Ureter (tissue), 1 donor: ENCODE measurements around the gene SH3RF3. TPM values are rescaled to one million over a fixed set of nuclear protein-coding genes. Genes with fewer than 3 reads are reported as not detected.

Experiments used
- DNase-seq: peaks from one replicate; pipeline ENCODE4 v3.0.0-alpha.2; 2020; ENCODE audit warnings: low spot score
- total RNA-seq: library from RNA; stranded (reverse); gene quantifications from one replicate; pipeline ENCODE4 v1.2.4, GENCODE V29; 2023
- donor health status: DM: yes; HTN: yes; CAD: no.

The SH3RF3 gene
- total RNA-seq, 1 donor from 2014 or later: 8.0 TPM

DNA sequence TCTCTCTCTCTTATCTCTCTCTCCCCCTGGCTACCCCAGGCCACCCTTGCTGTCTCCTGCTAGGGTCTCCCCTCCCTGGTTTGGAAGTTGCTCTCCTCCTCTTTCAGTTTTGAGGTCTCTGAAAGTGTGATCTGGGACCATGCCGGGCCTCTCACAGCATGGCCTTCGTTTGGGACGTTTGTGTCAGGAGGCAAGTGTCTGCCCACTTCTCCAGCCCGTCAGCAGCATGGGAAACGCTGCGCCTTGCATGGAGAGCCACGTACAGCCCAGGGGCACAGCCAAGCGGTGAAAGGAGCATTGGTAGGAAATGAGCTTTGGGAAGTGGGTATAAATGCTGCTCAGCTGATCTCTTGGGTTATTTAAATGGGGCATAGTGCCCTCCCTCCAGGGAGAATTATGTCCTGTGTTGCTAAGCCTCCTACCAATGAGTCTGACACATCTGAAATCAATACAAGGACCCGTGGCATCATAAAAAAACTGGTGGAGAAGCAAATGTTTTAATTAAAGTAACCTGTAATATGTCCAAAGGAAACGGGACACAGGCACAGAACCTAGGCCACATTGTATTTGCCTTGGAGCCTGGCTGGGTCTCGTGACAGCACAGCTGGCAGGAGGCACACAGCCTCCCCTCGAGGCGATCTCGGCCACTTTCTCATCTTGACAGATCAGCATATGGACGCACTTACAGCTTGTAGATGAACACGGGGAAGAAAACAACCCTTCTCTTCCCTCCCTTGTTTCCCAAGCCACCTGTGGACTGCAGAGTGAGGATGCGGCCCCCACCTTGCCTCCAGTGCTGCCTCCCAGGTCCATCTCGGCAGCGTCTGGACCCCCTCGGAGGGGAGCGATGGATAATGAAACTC is 72.7 kb downstream of the SH3RF3 start:
- DNase-seq: peak; percentile 25

- peak; percentile 25 for DNase-seq
Observed at GRCh38 chr2:109202486-109202885, 73.5 kb downstream of the SH3RF3 start.

DNA sequence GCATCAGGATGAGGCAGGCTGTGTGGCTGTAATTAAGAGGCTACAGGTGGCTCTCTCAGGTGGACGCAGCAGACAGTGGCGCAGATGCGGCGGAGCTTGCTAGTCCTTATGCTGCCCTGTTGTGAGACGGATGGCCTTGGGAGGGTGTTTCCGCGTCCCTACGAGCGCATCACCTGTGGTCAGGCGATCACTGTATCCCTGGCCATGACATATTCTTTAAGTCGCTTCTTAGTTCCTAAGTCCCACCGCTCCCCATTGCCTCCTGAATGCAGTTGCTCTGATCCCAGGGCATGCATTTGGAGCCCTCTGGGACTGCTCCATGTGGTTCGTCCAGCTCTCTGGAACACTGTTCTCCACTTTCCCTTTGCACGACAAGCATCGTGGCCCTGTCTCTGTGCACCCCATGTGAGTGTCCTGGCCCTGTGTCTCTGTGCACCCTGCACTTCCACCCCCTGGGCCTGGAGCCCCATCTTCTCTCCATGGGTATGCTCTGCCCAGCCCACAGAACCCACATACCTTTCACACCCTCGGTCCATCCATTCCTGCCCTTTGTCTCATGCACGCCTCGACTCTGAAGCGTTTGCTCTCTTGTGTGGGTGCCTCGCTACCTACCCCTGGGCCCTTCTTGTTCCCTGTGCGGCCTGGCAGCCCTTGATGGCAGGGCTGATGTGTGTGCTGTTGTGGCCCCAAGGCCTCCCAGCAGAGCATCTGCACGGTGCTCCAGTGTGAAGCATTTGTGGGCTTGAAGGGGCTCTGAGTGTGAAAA is 74.4 kb downstream of the SH3RF3 start:
- no peak for DNase-seq

GRCh38 chr2:109204412-109204811 is 75.4 kb downstream of the SH3RF3 start:
- no peak for DNase-seq

DNA sequence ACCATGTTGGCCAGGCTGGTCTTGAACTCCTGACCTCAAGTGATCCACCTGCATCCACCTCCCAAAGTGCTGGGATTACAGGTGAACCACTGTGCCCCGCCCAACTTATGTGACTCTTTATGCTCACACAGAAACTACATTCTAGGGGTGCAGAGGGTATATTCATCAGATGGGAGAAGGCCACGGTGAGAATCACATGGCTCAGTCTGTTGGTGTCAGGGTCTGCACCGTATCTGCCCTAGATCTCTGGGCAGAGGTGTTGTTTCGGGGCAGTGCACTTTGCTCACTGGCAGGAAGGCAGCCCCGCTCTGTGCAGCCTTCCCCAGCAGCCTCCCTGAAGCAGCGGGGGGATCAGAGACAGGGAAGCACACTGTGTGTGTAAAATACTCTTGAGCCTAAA is 76.4 kb downstream of the SH3RF3 start:
- DNase-seq: no peak

- DNase-seq: no peak
Observed at GRCh38 chr2:109206569-109207146, 77.7 kb downstream of the SH3RF3 start.

GRCh38 chr2:109207176-109207575 is 78.2 kb downstream of the SH3RF3 start:
- no peak for DNase-seq

DNA sequence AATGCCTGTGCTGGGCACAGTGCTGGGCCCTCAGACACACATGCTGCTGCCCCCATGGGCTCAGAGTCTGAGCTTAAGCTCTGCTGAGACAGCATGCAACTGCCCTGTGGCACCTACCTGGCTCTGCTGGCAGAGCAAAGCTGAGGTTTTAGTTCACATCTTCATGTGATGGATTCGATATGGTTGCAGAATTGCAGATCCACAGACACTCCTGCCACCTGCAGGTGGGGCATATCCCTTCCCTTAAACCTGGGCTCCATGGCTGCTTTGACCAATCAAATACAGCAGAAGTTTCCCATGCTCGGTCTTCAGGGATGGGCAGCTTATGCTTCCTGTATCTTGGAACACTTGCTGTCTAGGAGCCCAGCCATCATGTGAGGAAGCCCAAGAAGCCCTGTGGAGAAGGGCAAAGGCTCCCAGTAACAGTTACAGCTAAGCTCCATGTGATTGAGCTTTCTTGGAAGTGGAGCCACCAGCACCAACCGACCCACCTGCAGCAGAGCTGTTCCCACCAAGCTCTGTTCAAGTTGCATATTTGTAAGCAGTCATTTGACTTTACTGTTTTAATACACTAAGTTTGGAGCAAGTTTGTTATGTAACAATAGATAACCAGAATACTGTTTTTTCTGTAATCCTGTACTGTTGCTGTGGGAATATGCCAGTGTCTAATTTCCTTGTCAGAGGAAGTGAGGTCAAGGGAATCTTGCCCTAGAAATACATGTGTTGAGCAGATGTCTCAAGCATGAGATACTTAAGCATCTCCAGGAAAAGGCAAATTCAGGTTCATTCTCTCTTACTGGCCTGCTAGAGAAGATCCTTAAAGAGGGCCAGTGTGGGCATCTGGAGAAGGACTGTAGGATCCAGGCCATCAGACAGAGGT is 79.3 kb downstream of the SH3RF3 start:
- DNase-seq: no peak

- no peak for DNase-seq
Observed at GRCh38 chr2:109208951-109209335, 79.9 kb downstream of the SH3RF3 start.

DNA sequence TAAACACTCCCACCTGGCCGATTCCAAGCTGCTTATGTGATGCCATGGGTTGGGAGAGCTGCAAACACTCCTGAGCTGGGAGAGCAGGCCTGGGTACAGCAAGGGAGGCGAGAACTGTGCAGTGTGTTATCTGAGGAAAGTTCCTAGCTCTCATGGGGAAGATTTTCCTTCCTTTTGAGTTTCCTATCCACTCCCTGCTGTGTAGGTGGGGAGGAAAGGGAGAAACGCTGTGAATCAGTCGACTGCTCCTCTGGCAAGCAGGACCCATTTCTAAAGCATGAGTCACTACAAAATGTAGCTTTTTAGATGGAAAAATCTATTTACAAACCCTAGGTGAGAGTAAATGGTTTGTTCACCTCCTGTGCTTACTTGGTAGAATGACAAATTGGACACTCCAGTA is 80.4 kb downstream of the SH3RF3 start:
- DNase-seq: no peak

GRCh38 chr2:109209941-109210340 is 80.9 kb downstream of the SH3RF3 start:
- no peak for DNase-seq

DNA sequence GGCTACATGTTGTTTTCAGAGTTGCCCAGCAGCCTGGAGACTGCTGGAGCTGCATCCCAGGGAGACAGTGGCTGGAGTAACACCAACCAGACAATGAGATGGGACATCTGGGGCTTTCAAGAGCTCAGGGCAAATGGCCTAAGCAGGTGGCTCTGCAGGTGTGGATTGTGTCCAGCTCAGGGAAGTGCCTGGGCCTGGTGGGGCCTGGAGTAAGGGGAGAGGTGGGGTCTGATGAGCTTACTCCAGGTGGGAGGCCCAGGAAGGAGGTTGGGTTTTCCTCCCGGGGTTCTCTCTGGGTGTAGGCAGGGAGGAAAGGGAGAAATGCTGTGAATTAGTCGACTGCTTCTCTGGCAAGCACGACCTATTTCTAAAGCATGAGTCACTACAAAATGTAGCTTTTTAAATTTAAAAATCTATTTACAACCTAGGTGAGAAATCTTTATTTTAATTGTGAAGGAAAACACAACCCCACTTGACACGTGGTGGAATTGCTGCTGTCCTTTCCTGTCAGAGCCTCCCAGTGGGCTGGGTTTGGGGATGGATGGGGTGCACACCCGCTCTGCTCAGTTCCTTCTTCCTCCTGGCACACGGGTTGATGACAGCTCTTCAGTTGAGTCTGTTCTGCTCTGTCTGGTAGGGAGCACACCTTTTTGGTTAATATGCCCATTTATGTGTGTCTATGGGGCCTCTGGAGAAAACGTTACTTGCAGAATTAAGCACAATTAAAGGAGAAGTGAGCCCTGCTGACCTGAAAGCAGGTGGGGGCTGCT is 81.6 kb downstream of the SH3RF3 start:
- no peak for DNase-seq

DNA sequence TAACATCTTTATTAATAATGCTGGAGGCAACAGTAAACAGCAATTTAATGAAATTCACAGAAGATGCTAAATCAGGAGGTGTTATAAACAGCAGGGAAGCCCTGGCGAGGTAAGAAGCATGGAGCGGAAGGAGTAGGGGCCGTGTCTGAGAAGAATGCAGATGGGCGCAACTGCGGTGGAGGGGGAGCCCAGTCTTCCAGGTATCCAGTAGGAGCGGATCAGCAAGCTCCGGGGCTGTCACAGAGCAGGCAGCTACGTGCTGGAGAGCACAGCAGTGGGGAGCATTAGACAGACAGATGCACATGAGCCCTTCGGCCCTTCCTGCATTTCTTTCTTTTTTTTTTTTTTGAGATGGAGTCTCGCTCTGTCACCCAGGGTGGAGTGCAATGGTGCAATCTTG is 82.3 kb downstream of the SH3RF3 start:
- no peak for DNase-seq

GRCh38 chr2:109212836-109213563 is 84.0 kb downstream of the SH3RF3 start:
- no peak for DNase-seq

DNA sequence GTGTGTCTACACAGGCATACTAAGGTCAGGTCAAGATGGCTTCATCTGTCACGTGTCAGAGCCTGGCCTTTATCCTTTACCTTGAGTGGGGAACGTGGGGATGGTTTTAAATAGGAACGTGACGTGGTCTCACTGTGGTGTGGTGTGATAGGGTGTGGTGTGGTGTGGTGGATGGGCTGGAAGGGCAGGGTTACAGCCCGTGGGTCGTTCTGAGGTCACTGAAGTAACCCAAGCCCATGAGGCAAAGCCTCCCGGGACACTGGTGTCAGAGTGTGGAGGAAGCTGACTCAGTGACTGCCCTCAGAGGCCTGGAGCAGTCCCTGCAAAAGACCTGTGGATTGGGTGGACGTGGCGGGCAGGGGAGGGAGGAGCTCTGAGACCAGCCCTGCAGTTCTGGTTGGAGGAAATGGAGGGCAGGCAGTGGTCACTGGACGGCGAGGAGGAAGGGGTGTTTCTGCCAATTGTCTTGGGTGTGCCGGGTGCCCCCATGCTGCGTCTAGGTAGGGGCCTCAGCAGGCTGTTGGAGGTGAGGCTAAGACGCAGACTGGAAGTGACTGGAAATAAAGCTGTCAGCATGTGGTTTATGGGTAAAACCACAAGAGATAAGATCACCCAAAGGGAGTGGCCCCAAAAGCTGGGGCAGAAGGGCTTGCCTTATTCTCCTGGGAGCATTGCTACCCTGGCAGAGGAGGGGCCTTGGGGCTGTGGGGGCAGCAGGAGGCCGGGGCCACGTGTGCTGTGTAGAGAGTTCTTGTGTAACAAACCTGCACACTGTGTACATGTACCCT is 84.8 kb downstream of the SH3RF3 start:
- peak; percentile 69 for DNase-seq

GRCh38 chr2:109214651-109215371 is 85.8 kb downstream of the SH3RF3 start:
- DNase-seq: no peak

DNA sequence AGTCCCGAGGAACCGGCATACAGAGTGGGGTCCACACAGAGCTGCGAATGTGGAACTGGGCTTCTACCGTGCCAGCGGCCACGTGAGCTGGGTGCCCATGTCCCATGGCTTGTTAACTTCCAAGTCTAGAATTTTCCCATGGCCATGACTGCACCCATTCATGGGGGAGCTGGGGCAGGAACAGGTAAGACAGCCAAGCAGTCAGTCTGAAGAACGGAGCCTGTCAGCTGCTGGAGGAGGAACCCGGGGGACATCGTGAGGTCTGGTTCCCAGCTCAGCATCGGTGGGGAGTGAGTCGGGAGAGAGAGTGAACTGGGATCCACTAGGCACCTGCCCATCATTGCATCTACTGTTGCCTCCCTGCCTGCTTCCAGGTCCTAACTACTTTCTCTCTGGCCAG is 86.9 kb downstream of the SH3RF3 start:
- no peak for DNase-seq

GRCh38 chr2:109216332-109216731 is 87.3 kb downstream of the SH3RF3 start:
- no peak for DNase-seq
